Urothelium cell line (cell line): ENCODE results near the gene IGF1R.

Source experiments
- DNase-seq: peaks from one replicate; pipeline ENCODE4 v3.0.0; 2011; ENCODE audit warnings: low spot score, mixed read lengths
- FAIRE-seq: peaks from 2 replicates; lab custom pipeline; 2011; peaks lifted over from hg19 to GRCh38; lab: Jason Lieb, UNC

IGF1R gene

DNA sequence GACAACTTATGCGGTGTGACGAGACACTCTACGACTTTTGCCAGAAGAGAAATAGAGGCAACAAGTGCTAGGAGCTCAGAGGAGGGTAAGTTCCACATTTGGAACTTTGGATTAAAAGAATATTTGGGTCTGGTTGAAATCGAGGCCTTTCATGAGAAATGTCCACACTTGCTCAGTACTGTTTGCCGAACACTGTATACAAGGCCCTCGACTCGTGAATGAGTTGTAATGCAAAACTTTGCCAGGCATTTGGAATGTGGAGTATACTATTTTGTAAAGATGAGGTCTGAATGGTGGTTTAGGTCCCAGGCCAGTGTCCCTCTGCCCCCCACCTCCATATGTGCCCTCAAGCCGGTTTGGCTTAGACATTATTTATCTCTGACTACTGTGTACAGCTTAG lies 73.9 kb downstream of the IGF1R start:
- FAIRE-seq (no peak), DNase-seq (no peak)

DNA sequence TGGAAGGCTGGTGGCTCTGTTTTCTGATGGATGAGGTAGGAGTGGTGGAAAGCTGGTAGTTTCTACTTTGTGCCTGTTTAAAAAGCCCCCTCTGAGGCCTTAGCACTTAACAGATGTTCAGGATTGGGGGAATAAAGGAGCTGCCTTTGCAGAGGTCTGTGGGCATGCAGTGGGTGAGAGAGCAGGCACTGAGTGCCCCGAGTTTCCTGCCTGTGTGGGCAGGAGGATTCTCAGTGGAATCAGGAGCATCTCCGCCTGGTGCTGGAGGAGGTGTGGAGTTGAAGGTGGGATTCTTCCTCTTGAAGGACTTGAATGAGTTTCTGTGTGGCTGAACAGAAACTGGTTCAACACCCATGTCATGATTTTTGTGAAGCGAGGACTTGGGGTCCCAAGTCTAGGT lies 74.3 kb downstream of the IGF1R start:
- FAIRE-seq (no peak), DNase-seq (no peak)

- FAIRE-seq (no peak), DNase-seq (no peak)
These were observed 74.9 kb downstream of the IGF1R start for GRCh38 chr15:98723195-98723594.

- DNase-seq (no peak), FAIRE-seq (no peak)
These were observed 75.7 kb downstream of the IGF1R start for GRCh38 chr15:98724048-98724447.

DNA sequence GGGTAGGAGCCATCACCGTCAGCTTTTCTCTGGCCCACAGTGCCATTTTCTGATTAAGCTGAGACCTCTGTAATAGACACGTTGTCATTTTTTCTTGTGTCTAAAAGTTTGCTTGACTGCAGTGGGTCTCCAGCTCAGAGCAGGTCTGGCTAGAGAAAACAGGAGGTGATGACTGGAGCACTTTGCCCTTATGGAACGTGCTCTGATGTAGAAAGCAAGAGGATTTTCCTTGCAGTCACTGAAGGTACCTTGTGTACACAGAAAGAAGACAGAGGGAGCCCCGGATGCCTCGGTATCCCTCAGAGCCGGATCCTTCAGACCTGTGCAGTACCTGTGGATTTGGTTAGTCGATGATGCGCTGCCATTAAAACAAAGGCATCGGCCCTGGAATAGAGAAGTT lies 76.2 kb downstream of the IGF1R start:
- no peak for DNase-seq
- FAIRE-seq = no peak

- DNase-seq = no peak
These were observed 77.5 kb downstream of the IGF1R start for GRCh38 chr15:98725874-98726273.

DNA sequence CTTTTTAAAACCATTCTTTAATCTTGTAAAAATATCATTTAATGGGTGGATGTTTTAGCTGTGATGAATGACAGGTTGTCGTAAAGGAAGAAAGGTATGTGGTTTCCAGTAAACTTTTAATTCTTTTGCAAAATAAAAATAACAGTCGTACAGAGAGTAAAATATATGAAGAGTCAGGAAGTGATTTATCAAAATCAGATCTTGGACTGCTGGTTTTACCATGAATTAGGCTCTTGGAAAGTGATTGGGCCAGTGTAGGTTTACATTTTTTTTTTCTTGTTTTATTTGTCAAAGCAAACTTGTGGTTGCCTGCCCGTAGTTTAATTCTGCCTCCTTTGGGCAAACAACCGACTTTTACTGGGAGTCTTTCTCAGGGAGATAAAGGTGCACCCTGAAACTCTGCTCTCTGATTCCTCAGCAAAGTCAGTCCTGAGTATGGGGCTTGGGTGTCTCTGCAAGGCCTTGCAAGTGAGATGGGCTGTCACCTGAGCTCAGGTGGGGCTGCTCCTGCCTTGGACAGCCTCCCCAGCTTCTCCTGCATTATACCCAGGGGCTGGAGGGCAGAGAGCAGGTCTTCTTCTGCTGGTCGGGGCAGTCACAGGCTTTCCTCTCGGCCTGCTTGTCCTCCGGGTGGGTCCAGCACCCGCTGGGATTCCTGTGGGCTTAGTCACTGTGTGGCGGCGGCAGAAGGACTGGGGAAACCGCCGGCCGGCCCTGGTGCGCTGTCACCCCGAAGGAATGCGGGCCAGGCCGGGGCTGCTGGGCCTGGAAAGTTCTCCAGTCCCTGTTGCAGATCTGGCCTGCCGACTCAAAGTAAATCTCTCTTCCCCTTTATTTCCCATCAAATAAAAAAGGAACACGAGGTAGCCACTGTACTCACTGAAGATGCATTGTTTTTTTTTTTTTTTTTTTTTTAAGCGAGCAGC lies 79.0 kb downstream of the IGF1R start:
- DNase-seq (peak; percentile 98), FAIRE-seq (no peak)

More at GRCh38 chr15:98725874-98726273, 77.5 kb downstream of the IGF1R start:
- FAIRE-seq = no peak

- DNase-seq = peak; percentile 28
- FAIRE-seq = no peak
These were observed 79.9 kb downstream of the IGF1R start for GRCh38 chr15:98728082-98728810.

DNA sequence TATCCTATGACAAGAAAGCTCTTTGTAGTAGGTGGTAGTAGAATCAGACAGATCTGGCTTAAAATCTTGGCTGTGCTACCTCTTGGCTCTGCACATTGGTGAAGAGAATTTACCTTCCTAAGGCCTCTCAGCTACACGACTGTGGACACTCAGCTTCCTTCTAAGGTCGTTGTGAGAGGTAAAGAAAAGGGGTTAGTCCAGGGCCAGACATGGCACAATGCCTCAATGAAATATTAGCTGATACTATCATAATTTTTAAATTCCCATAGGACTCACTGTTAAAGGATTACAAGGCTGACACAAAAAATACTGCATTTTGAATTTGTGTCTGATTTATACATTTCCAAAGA lies 80.4 kb downstream of the IGF1R start:
- DNase-seq = no peak
- FAIRE-seq = no peak

DNA sequence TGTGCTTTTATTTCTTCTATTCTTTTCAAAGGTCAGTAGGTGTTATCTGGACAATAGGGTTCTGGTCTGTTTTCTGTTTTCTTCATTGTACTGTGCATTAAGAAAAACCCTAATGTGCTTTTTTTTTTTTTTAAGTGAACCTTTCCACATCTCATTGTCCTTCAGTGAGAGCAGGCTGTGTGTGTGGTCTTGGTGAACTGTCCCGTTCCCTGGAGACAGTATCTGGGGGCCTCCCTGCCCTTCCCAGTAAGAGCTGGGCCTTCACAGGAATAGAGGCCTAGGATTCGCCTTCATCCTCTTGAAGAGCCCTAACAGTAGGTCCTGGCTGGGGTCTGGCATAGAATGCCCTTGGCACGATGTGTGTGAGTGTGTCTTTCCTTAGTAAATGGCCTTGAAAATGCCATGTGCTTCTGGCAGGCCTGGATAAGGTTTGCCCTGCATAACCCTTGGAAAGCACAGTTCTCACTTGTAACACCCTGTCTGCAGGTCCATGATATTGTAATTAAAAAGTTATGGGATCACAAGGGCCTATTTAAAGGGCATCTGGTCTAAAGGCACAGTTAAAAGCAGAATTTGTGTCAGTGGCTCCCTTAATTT lies 81.2 kb downstream of the IGF1R start:
- no peak for DNase-seq
- FAIRE-seq = no peak

GRCh38 chr15:98730860-98731711 lies 82.7 kb downstream of the IGF1R start:
- no peak for DNase-seq
- no peak for FAIRE-seq

- FAIRE-seq (no peak), DNase-seq (no peak)
These were observed 83.5 kb downstream of the IGF1R start for GRCh38 chr15:98731712-98732450.

DNA sequence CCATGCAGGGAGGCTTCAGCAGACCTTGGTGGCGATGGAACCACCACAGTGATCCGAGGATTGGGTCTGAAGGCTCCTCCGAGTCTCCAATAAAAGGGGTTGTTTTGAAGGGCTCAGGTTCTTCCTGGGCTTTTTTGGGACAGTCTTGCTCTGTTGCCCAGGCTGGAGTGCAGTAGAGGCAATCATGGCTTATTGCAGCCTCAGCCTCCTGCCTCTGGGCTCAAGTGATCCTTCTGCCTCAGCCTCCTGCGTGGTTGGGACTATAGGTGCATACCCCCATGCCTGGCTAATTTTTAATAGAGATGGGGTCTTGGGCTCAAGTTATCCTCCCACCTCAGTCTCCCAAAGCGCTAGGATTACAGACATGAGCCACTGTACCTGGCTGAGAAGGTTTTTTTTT lies 84.8 kb downstream of the IGF1R start:
- DNase-seq (no peak), FAIRE-seq (no peak)

GRCh38 chr15:98734466-98735199 lies 86.3 kb downstream of the IGF1R start:
- no peak for FAIRE-seq
- no peak for DNase-seq

DNA sequence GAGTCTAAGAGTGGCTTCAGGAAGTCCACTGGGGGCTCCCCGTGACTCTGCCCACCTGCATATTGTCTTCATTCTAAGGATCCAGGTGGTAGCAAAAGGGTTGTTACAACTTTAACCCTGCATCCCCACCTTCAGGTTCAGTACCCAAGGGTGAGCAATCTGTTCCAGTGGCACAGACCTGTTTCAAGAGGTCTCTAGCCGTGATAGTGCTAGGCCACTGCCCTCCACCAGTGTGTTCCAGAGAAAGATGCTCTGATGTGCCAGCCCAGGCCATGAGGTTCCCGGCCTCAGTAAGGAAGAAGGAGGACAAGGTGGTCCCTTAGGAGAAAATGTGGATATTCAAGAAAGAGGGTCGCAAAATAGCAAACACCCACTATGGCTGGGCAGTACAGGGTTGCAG lies 87.0 kb downstream of the IGF1R start:
- DNase-seq = no peak
- no peak for FAIRE-seq

- no peak for FAIRE-seq
- no peak for DNase-seq
These were observed 87.7 kb downstream of the IGF1R start for GRCh38 chr15:98735895-98736617.

DNA sequence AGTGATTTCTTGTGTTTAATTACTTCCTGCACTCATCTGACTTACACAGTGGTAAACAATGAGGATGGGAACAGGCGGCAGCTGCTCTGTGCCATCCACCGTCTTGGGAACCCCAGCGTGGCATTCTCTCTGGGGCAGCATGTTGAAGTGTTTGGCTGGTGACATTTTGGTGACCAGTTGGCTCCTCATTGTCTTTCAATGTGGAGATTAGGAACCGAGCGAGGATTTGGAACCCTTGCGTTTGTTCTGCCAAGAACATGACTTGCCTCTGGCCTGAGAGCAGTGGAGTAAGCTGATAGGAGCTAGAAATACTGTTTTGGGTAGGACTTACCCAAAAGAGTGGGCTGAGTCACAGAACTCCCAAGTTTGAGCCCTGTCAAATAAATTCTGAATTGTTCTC lies 88.8 kb downstream of the IGF1R start:
- FAIRE-seq (no peak), DNase-seq (no peak)

DNA sequence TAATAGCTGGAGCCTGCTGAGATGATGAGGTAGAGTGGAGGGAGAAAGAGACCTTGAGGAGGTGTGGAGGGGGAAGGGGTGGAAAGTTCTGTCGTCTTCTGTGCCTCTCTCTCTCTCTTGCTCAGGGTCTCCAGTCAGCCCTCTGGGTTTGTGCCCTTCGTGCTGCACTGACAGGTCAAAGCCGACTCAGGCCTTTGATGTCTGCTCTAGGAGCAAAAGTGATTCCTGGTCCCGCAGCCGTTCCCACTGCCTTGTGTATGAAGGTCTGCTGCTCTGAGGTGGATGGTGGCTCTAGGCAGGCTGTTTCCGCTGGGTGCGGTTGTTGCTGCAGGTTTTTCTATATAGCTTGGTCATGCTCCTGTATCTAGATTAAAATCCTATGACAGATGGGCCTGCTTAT lies 89.4 kb downstream of the IGF1R start:
- FAIRE-seq = no peak
- DNase-seq = no peak
